Measurements from ENCODE around the gene SBF2.
"Not testable (repeated sequence)": the region's sequence is repeated elsewhere in the genome, so short reads cannot be mapped to it uniquely, and the experiment has no call there.

DNA sequence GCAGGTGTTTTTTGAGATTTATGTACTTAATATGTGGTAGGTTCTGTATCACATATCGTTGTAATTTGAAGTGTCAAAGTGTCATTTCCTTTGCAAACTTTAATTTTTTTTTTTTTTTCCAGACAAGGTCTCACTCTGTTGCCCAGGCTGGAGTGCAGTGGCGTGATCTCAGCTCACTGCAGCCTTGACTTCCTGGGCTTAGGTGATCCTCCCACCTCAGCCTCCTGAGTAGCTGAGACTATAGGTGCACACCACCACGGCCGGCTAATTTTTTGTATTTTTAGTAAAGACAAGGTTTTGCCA is 206.1 kb downstream of the SBF2 start:
- TF ChIP-seq, protein P1, sequence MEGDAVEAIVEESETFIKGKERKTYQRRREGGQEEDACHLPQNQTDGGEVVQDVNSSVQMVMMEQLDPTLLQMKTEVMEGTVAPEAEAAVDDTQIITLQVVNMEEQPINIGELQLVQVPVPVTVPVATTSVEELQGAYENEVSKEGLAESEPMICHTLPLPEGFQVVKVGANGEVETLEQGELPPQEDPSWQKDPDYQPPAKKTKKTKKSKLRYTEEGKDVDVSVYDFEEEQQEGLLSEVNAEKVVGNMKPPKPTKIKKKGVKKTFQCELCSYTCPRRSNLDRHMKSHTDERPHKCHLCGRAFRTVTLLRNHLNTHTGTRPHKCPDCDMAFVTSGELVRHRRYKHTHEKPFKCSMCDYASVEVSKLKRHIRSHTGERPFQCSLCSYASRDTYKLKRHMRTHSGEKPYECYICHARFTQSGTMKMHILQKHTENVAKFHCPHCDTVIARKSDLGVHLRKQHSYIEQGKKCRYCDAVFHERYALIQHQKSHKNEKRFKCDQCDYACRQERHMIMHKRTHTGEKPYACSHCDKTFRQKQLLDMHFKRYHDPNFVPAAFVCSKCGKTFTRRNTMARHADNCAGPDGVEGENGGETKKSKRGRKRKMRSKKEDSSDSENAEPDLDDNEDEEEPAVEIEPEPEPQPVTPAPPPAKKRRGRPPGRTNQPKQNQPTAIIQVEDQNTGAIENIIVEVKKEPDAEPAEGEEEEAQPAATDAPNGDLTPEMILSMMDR (IDR thresholded peaks at IDR 0.05), result not testable (repeated sequence)
- not testable (repeated sequence) for TF ChIP-seq EP300 (IDR thresholded peaks at IDR 0.05)

All from gastroesophageal sphincter (tissue), 3 donors.